CD4-positive, alpha-beta T cell treated with Interleukin-17A for 4 hours (primary cell): ENCODE data around the gene DTNA.
A peak's percentile ranks its signal among the peaks of the same experiment; 100 is the strongest.

Source experiments
- DNase-seq: peaks from one replicate; pipeline ENCODE4 v3.0.0-alpha.2; 2020; ENCODE audit warnings: mixed read lengths

The DTNA gene

GRCh38 chr18:34773961-34774766 lies 64.1 kb downstream of the DTNA start:
- DNase-seq: no peak

- no peak for DNase-seq
These were observed 65.4 kb downstream of the DTNA start for GRCh38 chr18:34775461-34775860.

DNA sequence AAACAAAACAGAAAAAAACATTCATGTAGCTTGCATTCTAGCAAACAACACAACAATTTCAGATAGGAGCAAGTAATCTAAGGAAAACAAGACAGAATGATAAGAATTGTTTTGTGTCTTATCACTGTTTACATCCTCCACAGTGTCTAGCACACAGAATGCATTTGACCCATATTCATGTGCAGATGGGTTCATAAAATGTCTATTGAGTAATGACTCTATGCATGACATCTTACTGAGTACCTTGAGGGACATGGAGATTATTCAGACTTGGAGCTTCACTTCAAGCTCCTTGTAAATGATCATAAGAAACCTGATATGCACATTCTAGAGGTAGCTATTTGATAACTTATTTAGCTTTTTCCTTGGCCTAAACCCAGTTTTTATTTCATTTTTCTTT lies 69.0 kb downstream of the DTNA start:
- DNase-seq: no peak

- DNase-seq: no peak
These were observed 70.8 kb downstream of the DTNA start for GRCh38 chr18:34780856-34781255.

GRCh38 chr18:34783501-34783900 lies 73.4 kb downstream of the DTNA start:
- no peak for DNase-seq

- no peak for DNase-seq
These were observed 76.2 kb downstream of the DTNA start for GRCh38 chr18:34786162-34786741.

GRCh38 chr18:34787931-34788532 lies 77.9 kb downstream of the DTNA start:
- DNase-seq: peak; percentile 45

GRCh38 chr18:34789768-34790344 lies 79.8 kb downstream of the DTNA start:
- no peak for DNase-seq

- no peak for DNase-seq
These were observed 84.2 kb downstream of the DTNA start for GRCh38 chr18:34794348-34794747.

GRCh38 chr18:34795070-34795732 lies 85.1 kb downstream of the DTNA start:
- no peak for DNase-seq

- no peak for DNase-seq
These were observed 86.0 kb downstream of the DTNA start for GRCh38 chr18:34796035-34796657.

DNA sequence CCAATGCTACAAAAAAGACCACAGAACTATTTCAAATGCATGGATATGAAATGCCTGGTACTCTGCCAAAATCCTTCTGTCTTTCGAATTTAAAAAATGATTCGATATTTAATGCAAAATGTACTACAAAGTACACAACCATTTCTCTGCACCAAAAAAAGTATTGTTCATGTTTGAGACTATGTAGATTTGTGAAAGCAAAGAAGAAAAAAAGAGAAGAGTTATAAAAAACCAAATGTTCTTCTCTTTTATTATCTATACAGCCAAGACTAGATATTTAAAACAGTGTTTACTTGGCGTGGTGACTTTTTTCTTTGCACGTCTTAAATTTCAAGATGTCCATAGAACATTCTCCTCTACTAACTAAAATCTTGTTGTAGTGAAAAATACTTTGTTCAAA lies 89.2 kb downstream of the DTNA start:
- DNase-seq: no peak

DNA sequence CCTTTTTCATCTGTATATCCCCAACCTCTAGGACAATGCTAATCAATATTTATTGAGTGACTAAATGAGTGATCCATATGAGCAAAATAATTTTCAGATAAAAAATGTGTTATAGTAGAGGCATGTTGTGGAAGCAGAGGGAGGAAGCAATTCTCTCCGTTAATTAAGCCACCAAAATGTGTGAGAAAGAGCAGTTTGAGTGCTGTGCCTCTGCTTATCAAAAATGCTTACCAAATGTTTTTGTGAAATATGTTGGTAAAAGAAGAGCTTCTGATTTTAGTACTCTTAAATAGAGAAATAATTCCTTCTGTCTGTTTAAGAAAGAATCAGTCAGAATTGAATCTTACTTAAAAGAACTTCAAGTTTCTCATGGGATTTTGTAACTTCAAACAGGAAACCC lies 90.3 kb downstream of the DTNA start:
- DNase-seq: no peak

DNA sequence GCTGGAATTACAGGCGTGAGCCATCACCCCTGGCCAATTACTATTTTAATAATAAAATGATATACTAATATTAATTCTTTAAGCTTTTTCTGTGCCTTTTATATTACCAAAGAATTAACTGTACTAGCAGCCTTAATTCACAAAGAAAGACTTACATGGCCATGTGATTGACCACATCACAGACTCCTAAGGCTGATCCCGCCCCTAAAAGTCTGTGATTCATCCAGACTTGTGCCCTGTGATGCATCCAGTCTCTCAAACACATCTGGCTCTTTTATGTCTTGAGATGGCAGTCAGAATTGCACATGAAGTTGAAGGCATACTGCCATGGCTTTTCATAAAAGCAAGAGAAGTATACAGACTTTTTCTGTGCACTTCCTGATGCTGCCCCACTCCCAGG lies 91.7 kb downstream of the DTNA start:
- DNase-seq: no peak

DNA sequence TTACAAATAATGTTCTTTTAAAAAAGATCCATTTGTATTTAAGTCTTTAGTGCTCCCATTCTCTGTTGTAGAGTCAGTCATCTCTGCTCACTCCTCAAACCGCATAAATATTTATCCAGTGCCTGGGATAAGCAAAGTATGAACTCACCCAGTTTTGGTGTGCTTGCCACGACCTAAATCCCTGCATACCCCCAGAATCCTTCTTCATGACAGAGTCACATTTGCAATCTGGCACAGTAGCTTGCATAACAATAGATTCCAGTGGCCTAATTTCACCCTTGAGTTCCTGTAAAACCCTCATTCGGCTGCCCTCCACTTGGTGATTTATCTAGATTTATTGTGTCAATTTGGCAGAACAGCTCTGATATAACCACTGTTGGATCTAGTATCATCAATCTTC lies 92.9 kb downstream of the DTNA start:
- DNase-seq: no peak

DNA sequence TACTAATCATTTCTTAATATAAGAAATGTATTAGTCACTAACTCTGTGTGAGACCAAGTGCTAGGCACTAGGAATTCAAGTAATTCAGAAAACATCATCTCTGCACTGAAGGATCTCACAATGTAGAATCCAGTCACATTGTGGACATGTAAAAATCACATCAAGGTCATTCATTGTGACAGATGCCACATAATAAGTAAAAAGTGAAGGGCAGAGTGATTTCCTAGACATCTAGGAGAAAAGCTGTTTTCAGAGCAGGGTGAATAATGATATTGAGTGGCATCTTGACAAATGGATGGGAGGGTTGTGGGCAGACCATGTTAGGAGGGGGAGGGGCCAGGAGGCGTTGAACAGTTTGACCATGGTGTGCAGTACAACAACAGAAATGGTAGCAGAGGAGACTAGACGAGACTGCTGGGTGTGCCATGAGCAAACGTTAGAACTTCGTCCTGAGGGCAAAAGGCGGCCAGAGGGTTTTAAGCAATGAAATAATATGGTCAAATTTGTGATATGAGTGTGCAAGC lies 93.8 kb downstream of the DTNA start:
- no peak for DNase-seq

DNA sequence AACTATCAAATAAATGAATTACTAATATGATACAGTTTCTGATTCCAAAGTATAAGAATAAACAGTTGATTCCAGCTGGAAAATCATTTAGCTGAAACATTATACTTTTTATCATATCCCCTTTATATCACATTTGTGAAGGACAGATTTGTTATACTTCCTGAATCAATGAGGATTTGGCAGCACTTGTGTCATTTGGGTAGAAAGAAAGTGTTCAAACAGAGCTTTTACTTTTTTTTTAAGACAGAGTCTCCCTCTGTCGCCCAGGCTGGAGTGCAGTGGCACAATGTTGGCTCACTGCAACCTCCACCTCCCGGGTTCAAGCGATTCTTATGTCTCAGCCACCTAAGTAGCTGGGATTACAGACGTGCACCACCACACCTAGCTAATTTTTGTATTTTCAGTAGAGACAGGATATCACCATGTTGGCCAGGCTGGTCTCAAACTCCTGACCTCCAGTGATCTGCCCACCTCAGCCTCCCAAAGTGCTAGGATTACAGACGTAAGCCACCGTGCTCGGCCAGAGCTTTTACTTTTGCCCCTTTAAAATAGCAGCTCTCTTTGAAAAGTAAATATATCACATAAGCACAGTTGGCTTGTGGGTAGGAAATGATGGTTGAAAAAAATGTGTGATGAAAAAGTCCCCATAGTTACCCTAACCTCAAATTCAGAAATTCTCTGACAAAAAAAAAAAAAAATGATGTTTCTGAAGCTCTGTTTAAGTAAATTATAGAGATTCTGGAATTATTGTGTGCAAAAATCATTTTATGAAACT lies 95.2 kb downstream of the DTNA start:
- no peak for DNase-seq

GRCh38 chr18:34805878-34806351 lies 95.8 kb downstream of the DTNA start:
- DNase-seq: no peak

DNA sequence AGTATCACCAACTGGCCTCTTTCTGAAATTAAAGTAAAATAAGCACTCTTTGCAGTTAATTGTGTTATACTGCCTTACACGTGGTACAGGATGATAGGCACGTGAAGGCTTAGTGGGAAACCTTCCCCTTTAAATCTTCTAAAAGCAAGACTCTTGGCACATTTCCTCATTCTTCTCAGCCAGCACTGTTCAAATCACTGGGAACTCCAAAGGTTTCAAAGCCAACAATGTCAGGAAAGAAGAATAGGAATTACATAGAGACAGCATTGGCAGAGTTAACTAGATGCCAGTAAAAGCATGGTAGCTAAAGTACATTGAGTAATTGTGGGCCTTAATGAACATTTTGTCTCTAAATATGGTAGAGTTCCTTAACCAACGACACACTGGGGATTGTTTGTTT lies 96.4 kb downstream of the DTNA start:
- DNase-seq: no peak

- DNase-seq: no peak
These were observed 97.2 kb downstream of the DTNA start for GRCh38 chr18:34807106-34807796.

GRCh38 chr18:34808389-34808788 lies 98.3 kb downstream of the DTNA start:
- DNase-seq: no peak
